22Rv1 (cell line): ENCODE results near the gene IL1R2.

Experiments used
- ZFX ChIP-seq: fragments of 450-650 bp; IDR thresholded peaks from 2 replicates; pipeline ENCODE4 v1.6.1; 2017; ENCODE audit warnings: antibody characterized with exemption, borderline replicate concordance
- TF ChIP-seq, protein P1 (sequence below): fragments of 450-650 bp; IDR thresholded peaks from 2 replicates; pipeline ENCODE4 v1.5.1; 2017; ENCODE audit warnings: mild to moderate bottlenecking

DNA sequence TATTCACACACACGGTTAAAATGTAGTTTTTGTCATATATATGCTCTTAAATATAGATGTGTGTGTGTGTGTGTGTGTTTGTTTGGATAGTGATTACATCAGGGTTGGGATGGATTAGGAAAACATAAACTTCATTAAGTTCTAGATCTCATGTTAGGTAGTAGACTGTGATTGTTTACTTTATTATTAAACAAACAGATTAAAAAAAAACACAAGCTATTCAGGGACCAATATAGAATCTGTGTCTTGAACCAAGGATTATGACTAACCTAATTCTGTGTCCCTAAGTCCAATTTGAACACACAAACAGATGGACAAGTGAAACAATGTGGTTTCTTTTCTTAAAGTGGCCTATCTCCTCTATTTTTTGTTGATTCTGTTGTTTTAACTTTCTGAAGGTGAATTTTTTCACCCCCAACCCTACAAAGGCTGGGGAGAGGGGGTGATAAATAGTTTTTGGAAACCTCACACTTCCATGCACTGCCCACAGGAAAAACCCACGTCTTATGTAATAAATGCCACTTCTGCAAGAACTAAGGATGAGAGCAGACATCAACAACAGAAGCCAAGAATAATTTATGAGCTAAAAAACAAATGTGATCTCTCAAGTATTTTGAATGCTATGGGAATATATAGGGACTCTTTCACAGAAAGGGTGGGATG is 40.7 kb downstream of the IL1R2 start:
- TF ChIP-seq, protein P1, sequence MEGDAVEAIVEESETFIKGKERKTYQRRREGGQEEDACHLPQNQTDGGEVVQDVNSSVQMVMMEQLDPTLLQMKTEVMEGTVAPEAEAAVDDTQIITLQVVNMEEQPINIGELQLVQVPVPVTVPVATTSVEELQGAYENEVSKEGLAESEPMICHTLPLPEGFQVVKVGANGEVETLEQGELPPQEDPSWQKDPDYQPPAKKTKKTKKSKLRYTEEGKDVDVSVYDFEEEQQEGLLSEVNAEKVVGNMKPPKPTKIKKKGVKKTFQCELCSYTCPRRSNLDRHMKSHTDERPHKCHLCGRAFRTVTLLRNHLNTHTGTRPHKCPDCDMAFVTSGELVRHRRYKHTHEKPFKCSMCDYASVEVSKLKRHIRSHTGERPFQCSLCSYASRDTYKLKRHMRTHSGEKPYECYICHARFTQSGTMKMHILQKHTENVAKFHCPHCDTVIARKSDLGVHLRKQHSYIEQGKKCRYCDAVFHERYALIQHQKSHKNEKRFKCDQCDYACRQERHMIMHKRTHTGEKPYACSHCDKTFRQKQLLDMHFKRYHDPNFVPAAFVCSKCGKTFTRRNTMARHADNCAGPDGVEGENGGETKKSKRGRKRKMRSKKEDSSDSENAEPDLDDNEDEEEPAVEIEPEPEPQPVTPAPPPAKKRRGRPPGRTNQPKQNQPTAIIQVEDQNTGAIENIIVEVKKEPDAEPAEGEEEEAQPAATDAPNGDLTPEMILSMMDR = no peak
- TF ChIP-seq ZFX = no peak
